SK-N-SH treated with all-trans-retinoic acid at 6 μM for 48 hours (cell line): ENCODE data around the gene SDHB.

Experiments used
- ARNTL ChIP-seq: fragments of 450-650 bp; formaldehyde crosslinking; IDR thresholded peaks from 2 replicates; pipeline ENCODE4 v1.5.0; 2020; ENCODE audit warnings: low read depth, mild to moderate bottlenecking, moderate library complexity, borderline replicate concordance
- BACH2 ChIP-seq: fragments of 250-450 bp; sonication (Bioruptor Pico); IDR thresholded peaks from 2 replicates; pipeline ENCODE4 v1.9.0; 2021; ENCODE audit warnings: mild to moderate bottlenecking, borderline replicate concordance
- CSDC2 ChIP-seq: fragments of 250-450 bp; sonication (Bioruptor Pico); IDR thresholded peaks from 2 replicates; pipeline ENCODE4 v1.5.0; 2020; ENCODE audit warnings: mild to moderate bottlenecking, moderate library complexity
- OSR1 ChIP-seq: fragments of 250-450 bp; sonication (Bioruptor Pico); IDR thresholded peaks from 2 replicates; pipeline ENCODE4 v1.8.0; 2022; ENCODE audit warnings: moderate library complexity, mild to moderate bottlenecking, inconsistent platforms
- PATZ1 ChIP-seq: fragments of 250-450 bp; sonication (Bioruptor Pico); IDR thresholded peaks from 2 replicates; pipeline ENCODE4 v1.8.0; 2020; ENCODE audit warnings: mild to moderate bottlenecking, moderate library complexity, borderline replicate concordance
- POU6F1 ChIP-seq: fragments of 250-450 bp; sonication (Bioruptor Pico); IDR thresholded peaks from 2 replicates; pipeline ENCODE4 v1.8.0; 2021; ENCODE audit warnings: low read depth, mild to moderate bottlenecking, moderate library complexity, borderline replicate concordance
- TSHZ2 ChIP-seq: fragments of 250-450 bp; sonication (Bioruptor Pico); IDR thresholded peaks from 2 replicates; pipeline ENCODE4 v1.5.0; 2020; ENCODE audit warnings: mild to moderate bottlenecking, moderate library complexity
- ZC3H10 ChIP-seq: fragments of 250-450 bp; sonication (Bioruptor Pico); IDR thresholded peaks from 2 replicates; pipeline ENCODE4 v1.5.1; 2021; ENCODE audit warnings: mild to moderate bottlenecking, moderate library complexity
- ZFP3 ChIP-seq: fragments of 250-450 bp; sonication (Bioruptor Pico); IDR thresholded peaks from 2 replicates; pipeline ENCODE4 v1.5.0; 2020; ENCODE audit warnings: mild to moderate bottlenecking, moderate library complexity
- ZFP30 ChIP-seq: fragments of 450-650 bp; formaldehyde crosslinking; IDR thresholded peaks from 2 replicates; pipeline ENCODE4 v1.5.0; 2022; ENCODE audit warnings: mild to moderate bottlenecking, moderate library complexity
- ZNF565 ChIP-seq: fragments of 450-650 bp; formaldehyde crosslinking; conservative IDR thresholded peaks from 2 replicates; pipeline ENCODE4 v1.5.0; 2020; ENCODE audit warnings: low read depth, mild to moderate bottlenecking, moderate library complexity
- ZNF8 ChIP-seq: fragments of 450-650 bp; formaldehyde crosslinking; IDR thresholded peaks from 2 replicates; pipeline ENCODE4 v1.5.0; 2020; ENCODE audit warnings: mild to moderate bottlenecking, moderate library complexity

GRCh38 chr1:16969651-16970050 is 84.2 kb downstream of the SDHB start:
- no peak for TF ChIP-seq ARNTL (CRISPR knock-in tag)
- TF ChIP-seq ZFP30 (CRISPR knock-in tag): no peak
- TF ChIP-seq PATZ1 (CRISPR knock-in tag): no peak
- no peak for TF ChIP-seq CSDC2 (CRISPR knock-in tag)
- no peak for TF ChIP-seq ZNF565 (CRISPR knock-in tag)
- no peak for TF ChIP-seq POU6F1 (CRISPR knock-in tag)
- TF ChIP-seq TSHZ2: no peak
- no peak for TF ChIP-seq ZFP3 (CRISPR knock-in tag)
- TF ChIP-seq OSR1: no peak
- TF ChIP-seq ZC3H10 (CRISPR knock-in tag): no peak
- no peak for TF ChIP-seq ZNF8 (CRISPR knock-in tag)
- TF ChIP-seq BACH2 (CRISPR knock-in tag): no peak
